Posterior vena cava (tissue), 2 donors: ENCODE data around the gene SHF. TPM values are rescaled to one million over a fixed set of nuclear protein-coding genes. Genes with fewer than 3 reads are reported as not detected.

Experiments used
- DNase-seq: peaks from one replicate; pipeline ENCODE4 v3.0.0-alpha.2; 2020; ENCODE audit warnings: low spot score
- intact Hi-C, 2 donors: fragments of 100-400 bp; cut with DNase I; formaldehyde crosslinking; loops; one replicate each; pipeline versions ENCODE4 v1.14.1 to v1.14.2; 2022 to 2023
- total RNA-seq, 2 donors: library from RNA; stranded (reverse); fragmentation: NEBNext Ultra II Directional; extraction: Animal tissue kit (Norgen Biotek cat#: 25700); gene quantifications; one replicate each; pipeline ENCODE4 v1.2.1, GENCODE V29; 2021
- donor health status: DM: yes; HTN: yes; CAD: no.
- donor health status: DM: yes; HTN: yes; CAD: no.

The SHF gene
- total RNA-seq, 2 donors from 2014 or later, result 8.0 to 8.5 TPM

GRCh38 chr15:45135705-45136377 is 51.9 kb downstream of the SHF start:
- DNase-seq, result peak; percentile 14
- intact Hi-C loops, result loop anchor here in 1 of 2 donors (5.0 kb wide), 1 partner anchor 951 kb away; no protein-coding TSS in a partner anchor

- intact Hi-C loops, result loop anchor here in 1 of 2 donors (5.0 kb wide), 1 partner anchor 952 kb away; no protein-coding TSS in a partner anchor
- DNase-seq, result peak; percentile 81
Measured at GRCh38 chr15:45134682-45135604, 52.8 kb downstream of the SHF start.

GRCh38 chr15:45134046-45134445 is 53.7 kb downstream of the SHF start:
- intact Hi-C loops, result no loop called here
- peak; percentile 47 for DNase-seq

GRCh38 chr15:45133561-45133920 is 54.2 kb downstream of the SHF start:
- intact Hi-C loops, result no loop called here
- peak; percentile 36 for DNase-seq

- intact Hi-C loops, result no loop called here
Measured at GRCh38 chr15:45132844-45133560, 54.8 kb downstream of the SHF start.

GRCh38 chr15:45131510-45131909 is 56.3 kb downstream of the SHF start:
- peak; percentile 23 for DNase-seq
- intact Hi-C loops, result no loop called here

More at GRCh38 chr15:45132844-45133560, 54.8 kb downstream of the SHF start:
- peak; percentile 32 for DNase-seq

- peak; percentile 36 for DNase-seq
- intact Hi-C loops, result no loop called here
Measured at GRCh38 chr15:45130291-45131000, 57.3 kb downstream of the SHF start.

GRCh38 chr15:45129651-45130129 is 58.1 kb downstream of the SHF start, which contains the start of the genes DUOX1 and DUOXA1:
Gene DUOX1, plus strand, starts transcription at chr15:45129994. Its CDS starts 1,973 bp downstream, at chr15:45131967.
Gene DUOXA1, minus strand, starts transcription at chr15:45129879. Its CDS starts 6,865 bp downstream, at chr15:45123014.
- intact Hi-C loops, result no loop called here
- DNase-seq, result peak; percentile 87

GRCh38 chr15:45128971-45129639 is 58.7 kb downstream of the SHF start:
- intact Hi-C loops, result no loop called here
- DNase-seq, result peak; percentile 75

- intact Hi-C loops, result no loop called here
- DNase-seq, result no peak
Measured at GRCh38 chr15:45126535-45127158, 61.1 kb downstream of the SHF start.

GRCh38 chr15:45123397-45123796 is 64.4 kb downstream of the SHF start:
- DNase-seq, result no peak
- intact Hi-C loops, result no loop called here

GRCh38 chr15:45122719-45123118 is 65.0 kb downstream of the SHF start:
- no peak for DNase-seq
- intact Hi-C loops, result no loop called here

GRCh38 chr15:45121706-45122417 is 65.9 kb downstream of the SHF start:
- intact Hi-C loops, result no loop called here
- DNase-seq, result peak; percentile 50

- intact Hi-C loops, result no loop called here
- peak; percentile 46 for DNase-seq
Measured at GRCh38 chr15:45121020-45121419, 66.7 kb downstream of the SHF start.

GRCh38 chr15:45120081-45120972 is 67.4 kb downstream of the SHF start:
- intact Hi-C loops, result no loop called here
- DNase-seq, result peak; percentile 48

GRCh38 chr15:45118996-45119395 is 68.8 kb downstream of the SHF start:
- intact Hi-C loops, result no loop called here
- peak; percentile 56 for DNase-seq
